Activated T-cell treated with anti-CD3 and anti-CD28 coated beads, Interleukin-2, amount 50 U/mL, for 72 hours (primary cell): Measurements from ENCODE around the gene INSC. TPM values are rescaled to one million over a fixed set of nuclear protein-coding genes. Genes with fewer than 3 reads are reported as not detected.
"Not testable (repeated sequence)": the region's sequence is repeated elsewhere in the genome, so short reads cannot be mapped to it uniquely, and the experiment has no call there.

Experiments
- ATAC-seq, 2 donors: fragments of 150-1000 bp; cut with Tn5 transposase; replicated peaks in 1 of 2; 2 replicates each; pipeline ENCODE4 v1.10.0; 2021; ENCODE audit warnings: moderate library complexity in 2 of 2, mild to moderate bottlenecking in 1 of 2
- DNase-seq, 2 donors: peaks; one replicate each; pipeline ENCODE4 v3.0.0; 2021 to 2022; ENCODE audit warnings: mixed read lengths in 1 of 2
- H3K27ac Mint-ChIP-seq: one replicate; pipeline ENCODE4 v1.8.0; 2022; ENCODE audit warnings: mild to moderate bottlenecking, moderate library complexity, mixed read lengths
- H3K27me3 Mint-ChIP-seq: one replicate; pipeline ENCODE4 v1.8.0; 2022; ENCODE audit warnings: low read depth, mixed read lengths
- H3K36me3 Mint-ChIP-seq, 2 donors: one replicate each; pipeline ENCODE4 v1.8.0; 2022; ENCODE audit warnings: mixed read lengths in 2 of 2, mild to moderate bottlenecking in 1 of 2; ENCODE audit not compliant: insufficient read depth in 2 of 2
- H3K4me1 Mint-ChIP-seq: one replicate; pipeline ENCODE4 v1.8.0; 2022; ENCODE audit warnings: low read depth, mixed read lengths
- H3K4me3 Mint-ChIP-seq, 2 donors: one replicate each; pipeline ENCODE4 v1.8.0; 2022; ENCODE audit warnings: mild to moderate bottlenecking in 2 of 2, mixed read lengths in 2 of 2, moderate library complexity in 2 of 2
- H3K9me3 Mint-ChIP-seq, 2 donors: one replicate each; pipeline ENCODE4 v1.8.0; 2022; ENCODE audit warnings: mixed read lengths in 2 of 2
- total RNA-seq, 2 donors: library from RNA; stranded (reverse); gene quantifications; one replicate each; pipeline ENCODE4 v1.2.3, GENCODE V29; 2022

Gene INSC
- total RNA-seq: 1 to 10 TPM in 1 of 2 donors, under 1 TPM in 1; 0.96 to 3.1 TPM

DNA sequence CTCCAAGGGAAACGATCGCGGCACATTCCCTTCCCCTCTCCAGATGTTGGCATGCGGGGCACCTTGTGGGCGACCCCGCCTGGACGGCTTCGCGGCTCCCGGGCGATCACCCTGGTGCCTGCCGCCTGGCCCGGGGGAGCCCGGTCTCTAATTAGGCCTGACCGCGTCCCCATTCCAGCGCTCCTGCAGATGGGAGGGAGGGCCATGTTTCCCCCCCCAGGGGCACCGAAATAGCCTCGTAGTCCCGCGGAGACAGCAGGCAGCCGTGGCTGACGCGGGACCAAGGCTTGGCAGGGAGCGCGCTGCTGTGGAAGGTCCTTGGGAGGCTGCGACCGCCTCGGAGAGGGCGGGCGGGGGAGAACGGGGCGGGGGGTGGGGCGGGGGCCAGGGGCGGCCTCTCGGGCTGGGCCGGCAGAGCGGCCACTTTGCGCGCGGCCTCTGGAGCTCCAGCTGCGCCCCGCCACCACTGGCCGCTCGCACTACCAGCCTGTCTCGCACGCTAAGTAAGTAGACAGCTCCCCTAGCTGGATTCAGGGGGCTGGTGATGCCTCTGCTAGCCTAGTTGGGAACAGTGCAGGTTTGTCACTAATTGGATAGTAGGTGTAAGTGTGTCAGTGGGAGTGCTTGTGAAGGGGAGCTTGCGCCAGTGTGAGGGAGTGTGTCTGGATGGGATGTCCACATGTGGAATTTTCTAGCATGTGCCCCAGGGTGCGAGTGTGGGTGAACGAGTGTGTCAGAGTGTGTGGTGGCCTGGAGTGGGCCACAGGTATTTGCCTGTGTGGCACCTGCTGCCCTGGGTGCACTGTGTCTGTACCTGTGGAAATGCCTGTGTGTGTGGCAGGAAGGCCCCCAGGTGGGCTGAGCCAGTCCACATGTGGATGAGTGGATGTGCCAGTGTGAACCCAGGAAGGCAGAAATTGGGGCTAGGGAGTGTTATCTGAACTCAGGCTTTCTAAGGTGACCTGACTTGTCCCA, at the start of gene INSC:
TSS of gene INSC (plus strand) at position 423 of the 975 bp plus-strand sequence. CDS start 34,252 bp downstream, outside the sequence.
- DNase-seq: no peak
- no peaks in the 10 kb centered on the region for H3K36me3 Mint-ChIP-seq
- H3K27ac Mint-ChIP-seq: peak within 1 kb of the TSS; percentile 22
- H3K27me3 Mint-ChIP-seq: peaks cover 45% of the 10 kb centered on the region
- no peak for ATAC-seq
- H3K4me1 Mint-ChIP-seq: peaks cover 31% of the 10 kb centered on the region
- peak within 1 kb of the TSS; percentile 41 to 61 for H3K4me3 Mint-ChIP-seq
- no peaks in the 10 kb centered on the region for H3K9me3 Mint-ChIP-seq

- H3K4me3 Mint-ChIP-seq, H3K27ac Mint-ChIP-seq, H3K36me3 Mint-ChIP-seq, H3K9me3 Mint-ChIP-seq, ATAC-seq, DNase-seq: not testable (repeated sequence)
- Mint-ChIP-seq H3K27me3 (peaks cover 27% of the 10 kb centered on the region), H3K4me1 (peaks cover 17% of the 10 kb centered on the region)
Observed at GRCh38 chr11:15069751-15070150, 45.0 kb upstream of the INSC start.

GRCh38 chr11:15071556-15072255, 43.0 kb upstream of the INSC start:
- no peak overlapping the region for H3K27ac Mint-ChIP-seq
- no peak for ATAC-seq
- peaks cover 21% of the 10 kb centered on the region for H3K27me3 Mint-ChIP-seq
- H3K36me3 Mint-ChIP-seq: peaks cover 3 to 7% of the 10 kb centered on the region in 2 donors
- peak overlapping the region in 1 of 2 donors; percentile 25 for H3K4me3 Mint-ChIP-seq
- peaks cover 0 to 2% of the 10 kb centered on the region in 2 donors for H3K9me3 Mint-ChIP-seq
- peaks cover 25% of the 10 kb centered on the region for H3K4me1 Mint-ChIP-seq
- no peak for DNase-seq

DNA sequence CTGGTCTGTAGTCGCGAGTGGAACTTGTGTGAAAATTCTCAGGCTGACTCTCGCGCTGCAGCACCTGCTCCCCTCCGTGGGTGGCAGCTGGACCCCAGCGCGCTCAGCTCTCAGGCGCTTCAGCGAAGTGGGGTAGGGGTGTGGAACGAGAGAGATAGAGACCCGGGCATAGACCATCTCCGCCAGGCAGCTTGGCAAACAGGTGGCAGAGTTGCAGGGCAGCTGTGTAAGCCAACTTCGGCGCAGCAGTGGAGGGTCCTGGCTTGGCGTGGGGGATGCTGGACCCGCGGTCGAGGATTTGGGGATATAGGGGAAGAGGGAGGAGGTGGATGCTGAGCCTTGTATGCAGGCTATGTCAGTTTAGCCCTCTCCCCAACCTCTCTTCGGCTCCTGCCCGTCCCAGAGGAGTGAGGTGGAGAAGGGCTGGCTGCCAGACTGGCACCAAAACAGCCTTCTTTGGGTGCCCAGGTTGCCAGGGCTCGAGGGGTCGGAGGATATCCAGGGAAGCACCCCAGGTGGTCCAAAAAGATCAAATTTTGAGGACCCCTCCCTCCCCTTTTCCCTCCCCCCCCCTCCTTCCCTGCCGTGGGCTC, 42.1 kb upstream of the INSC start:
- Mint-ChIP-seq H3K9me3 (peaks cover 0 to 2% of the 10 kb centered on the region in 2 donors), H3K4me3 (peak overlapping the region; percentile 56 to 57), H3K4me1 (peaks cover 30% of the 10 kb centered on the region), H3K27me3 (peaks cover 29% of the 10 kb centered on the region), H3K36me3 (peaks cover 3 to 7% of the 10 kb centered on the region in 2 donors), H3K27ac (no peak overlapping the region)
- ATAC-seq (no peak), DNase-seq (no peak)

DNA sequence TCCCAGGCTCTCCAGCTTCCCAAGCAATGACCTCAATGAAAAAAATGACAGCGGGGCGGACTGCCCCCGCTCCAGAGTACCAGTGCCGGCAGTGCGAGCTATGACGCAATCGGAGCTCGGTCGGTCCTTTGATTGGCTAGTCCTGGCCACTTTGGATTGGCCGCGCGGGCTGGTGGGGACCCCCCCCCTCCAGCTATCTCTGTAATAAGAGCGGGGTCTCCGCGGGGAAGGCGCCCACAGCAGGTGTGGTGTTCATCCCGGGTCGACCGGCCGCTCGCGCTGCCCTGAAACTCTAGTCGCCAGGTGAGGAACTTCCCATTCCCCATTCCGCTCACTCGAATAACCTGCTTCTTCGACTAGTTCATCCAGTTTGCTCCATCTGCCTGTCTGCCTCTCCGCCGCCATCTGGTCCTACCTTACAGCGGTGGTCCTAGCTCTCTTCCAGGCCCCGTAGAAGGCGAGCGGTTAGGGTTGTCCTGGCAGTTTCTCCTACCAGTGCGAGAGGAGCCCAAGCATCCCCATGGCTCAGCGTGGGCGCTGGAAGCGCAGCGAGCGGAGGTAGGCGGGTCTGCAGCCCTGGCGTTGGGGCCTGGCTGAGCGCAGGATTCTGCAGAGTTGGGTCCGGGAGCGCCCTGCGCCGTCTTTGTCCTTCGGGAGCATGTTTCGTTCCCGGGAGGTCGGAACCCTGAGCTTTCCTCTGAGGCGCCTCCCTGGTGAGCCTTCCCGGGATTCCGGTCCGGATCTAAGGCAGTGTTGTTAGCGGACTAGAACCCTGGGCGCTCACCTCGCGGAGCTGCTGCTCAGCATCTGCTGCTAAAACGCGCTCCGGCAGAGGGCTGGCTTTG, 41.1 kb upstream of the INSC start, which contains the start of gene CALCB:
TSS of gene CALCB (plus strand) at position 233 of the 845 bp plus-strand sequence. CDS start 1,126 bp downstream, outside the sequence.
- Mint-ChIP-seq H3K4me3 (peak within 1 kb of the TSS; percentile 91 to 93), H3K4me1 (peaks cover 30% of the 10 kb centered on the region), H3K27ac (peak within 1 kb of the TSS; percentile 47), H3K36me3 (peaks cover under 1 to 5% of the 10 kb centered on the region in 2 donors), H3K27me3 (peaks cover 29% of the 10 kb centered on the region), H3K9me3 (peaks cover 0 to 1% of the 10 kb centered on the region in 2 donors)
- ATAC-seq: peak; percentile 14 to 30
- peak; percentile 47 to 50 for DNase-seq

GRCh38 chr11:15074206-15075161, 40.2 kb upstream of the INSC start:
- Mint-ChIP-seq H3K27me3 (peaks cover 29% of the 10 kb centered on the region), H3K36me3 (peaks cover 0 to 3% of the 10 kb centered on the region in 2 donors), H3K27ac (peak overlapping the region; percentile 47), H3K4me3 (peak overlapping the region; percentile 91 to 93), H3K4me1 (peaks cover 30% of the 10 kb centered on the region), H3K9me3 (no peaks in the 10 kb centered on the region)
- ATAC-seq (peak; percentile 89), DNase-seq (peak; percentile 93)

DNA sequence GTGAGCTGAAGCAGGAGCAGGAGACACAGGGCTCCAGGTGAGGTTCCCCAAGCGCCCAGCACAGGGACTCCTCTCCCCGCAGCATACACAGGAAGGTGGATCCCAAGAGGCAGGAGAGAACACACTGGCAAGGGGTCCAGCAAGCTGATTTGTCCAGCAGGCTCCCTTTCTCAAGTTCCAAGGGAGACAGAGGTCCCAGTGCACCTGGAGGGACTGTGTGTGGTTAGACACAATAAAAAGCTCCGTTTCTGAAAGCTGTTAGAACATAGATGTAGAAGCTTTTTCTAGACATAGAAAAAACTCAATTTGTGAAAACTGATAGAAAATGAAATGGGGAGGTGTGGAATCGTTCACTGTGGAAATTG, 39.6 kb upstream of the INSC start:
- DNase-seq: no peak
- H3K36me3 Mint-ChIP-seq: peaks cover 0 to 3% of the 10 kb centered on the region in 2 donors
- ATAC-seq: no peak
- H3K4me3 Mint-ChIP-seq: no peak overlapping the region
- no peak overlapping the region for H3K27ac Mint-ChIP-seq
- H3K27me3 Mint-ChIP-seq: peaks cover 29% of the 10 kb centered on the region
- no peaks in the 10 kb centered on the region for H3K9me3 Mint-ChIP-seq
- peaks cover 30% of the 10 kb centered on the region for H3K4me1 Mint-ChIP-seq

DNA sequence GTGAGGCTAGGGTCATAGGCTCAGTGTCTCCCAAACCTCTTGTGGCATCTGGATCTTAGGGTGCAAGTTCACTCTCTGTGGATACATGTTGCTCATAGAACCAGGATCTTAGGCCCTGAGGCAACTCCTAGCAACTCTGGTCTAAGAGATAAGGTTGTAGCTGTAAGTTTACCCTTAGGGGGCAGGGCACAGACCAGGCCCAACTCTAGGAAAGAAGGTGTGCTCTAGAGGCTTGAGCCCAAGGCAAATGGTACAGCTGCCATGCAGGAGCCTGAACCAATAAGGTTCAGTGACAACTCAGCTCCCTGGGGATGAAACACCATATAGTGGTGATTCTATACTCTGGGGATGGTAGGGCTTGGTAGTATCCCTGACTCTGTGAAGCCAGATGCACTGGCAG, 23.5 kb upstream of the INSC start:
- Mint-ChIP-seq H3K27ac (no peak overlapping the region), H3K27me3 (peaks cover 11% of the 10 kb centered on the region), H3K4me3 (no peak overlapping the region), H3K9me3 (peaks cover 0 to 4% of the 10 kb centered on the region in 2 donors), H3K4me1 (no peaks in the 10 kb centered on the region), H3K36me3 (peaks cover 0 to 1% of the 10 kb centered on the region in 2 donors)
- DNase-seq: no peak
- ATAC-seq: no peak

DNA sequence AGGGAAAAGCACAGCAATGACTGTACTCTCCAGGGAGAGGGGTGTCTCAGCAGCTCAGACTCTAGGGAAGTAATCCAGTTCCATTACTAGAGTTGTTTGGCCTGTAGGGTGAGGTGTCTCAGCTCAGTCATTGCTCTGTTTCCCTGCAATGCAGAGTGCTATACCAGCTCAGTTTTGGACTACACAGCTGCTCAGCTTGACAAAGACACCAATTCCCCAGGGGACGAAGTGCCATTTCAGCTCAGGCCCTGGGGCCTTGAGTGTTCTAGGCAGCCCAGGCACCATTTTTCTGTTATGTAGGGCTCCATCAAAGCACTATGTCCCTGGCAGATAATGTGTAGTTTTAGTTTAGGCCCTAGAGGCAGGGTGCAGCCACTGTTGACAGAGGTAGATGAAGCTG, 23.1 kb upstream of the INSC start:
- H3K27me3 Mint-ChIP-seq: peaks cover 13% of the 10 kb centered on the region
- no peak overlapping the region for H3K4me3 Mint-ChIP-seq
- H3K27ac Mint-ChIP-seq: no peak overlapping the region
- H3K36me3 Mint-ChIP-seq: peaks cover 0 to 1% of the 10 kb centered on the region in 2 donors
- DNase-seq (no peak), ATAC-seq (no peak)
- no peaks in the 10 kb centered on the region for H3K4me1 Mint-ChIP-seq
- H3K9me3 Mint-ChIP-seq: peaks cover 0 to 4% of the 10 kb centered on the region in 2 donors

- Mint-ChIP-seq H3K4me3 (no peak overlapping the region), H3K27ac (no peak overlapping the region), H3K27me3 (peaks cover 23% of the 10 kb centered on the region), H3K9me3 (no peaks in the 10 kb centered on the region), H3K4me1 (no peaks in the 10 kb centered on the region), H3K36me3 (peaks cover 0 to 1% of the 10 kb centered on the region in 2 donors)
- no peak for DNase-seq
- ATAC-seq: peak in 1 of 2 donors; percentile 43
Observed at GRCh38 chr11:15093432-15093831, 21.3 kb upstream of the INSC start.

- peaks cover 45% of the 10 kb centered on the region for H3K27me3 Mint-ChIP-seq
- no peak for ATAC-seq
- H3K4me3 Mint-ChIP-seq: no peak overlapping the region
- no peak overlapping the region for H3K27ac Mint-ChIP-seq
- no peaks in the 10 kb centered on the region for H3K4me1 Mint-ChIP-seq
- no peaks in the 10 kb centered on the region for H3K9me3 Mint-ChIP-seq
- no peaks in the 10 kb centered on the region for H3K36me3 Mint-ChIP-seq
- DNase-seq: no peak
Observed at GRCh38 chr11:15095736-15096228, 18.9 kb upstream of the INSC start.
